GM10847 (cell line): ENCODE data around the gene FOXK2.

ENCODE experiments used
- POLR2A ChIP-seq: IDR thresholded peaks from 2 replicates; pipeline ENCODE4 v1.6.1; 2011; ENCODE audit not compliant: insufficient read length; ENCODE audit errors: extremely low read depth

Gene FOXK2

DNA sequence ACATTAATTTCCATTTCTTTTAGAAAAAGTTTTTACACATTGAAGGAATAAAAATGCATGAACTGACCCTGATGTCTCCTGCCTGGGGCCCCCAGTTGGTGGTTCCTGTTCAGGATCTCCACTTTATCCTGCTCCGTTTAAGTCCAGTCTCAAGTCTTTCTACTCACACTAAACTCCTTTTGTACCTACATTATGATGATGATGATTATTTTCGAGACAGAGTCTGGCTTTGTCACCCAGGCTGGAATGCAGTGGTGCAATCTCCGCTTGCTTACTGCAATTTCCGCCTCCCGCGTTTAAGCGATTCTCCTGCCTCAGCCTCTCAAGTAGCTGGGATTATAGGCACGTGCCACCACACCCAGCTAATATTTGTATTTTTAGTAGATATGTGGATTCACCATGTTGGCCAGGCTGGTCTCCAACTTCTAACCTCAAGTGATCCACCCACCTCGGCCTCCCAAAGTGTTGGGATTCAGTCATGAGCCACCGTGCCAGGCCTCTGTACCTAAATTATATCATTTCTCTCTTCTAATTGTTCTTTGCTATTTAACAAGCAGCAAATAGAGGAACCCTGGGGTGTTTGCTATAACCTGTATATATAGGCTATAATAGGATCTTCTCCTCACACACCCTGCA, 2.2 kb upstream of the FOXK2 start:
- no peak for TF ChIP-seq POLR2A

DNA sequence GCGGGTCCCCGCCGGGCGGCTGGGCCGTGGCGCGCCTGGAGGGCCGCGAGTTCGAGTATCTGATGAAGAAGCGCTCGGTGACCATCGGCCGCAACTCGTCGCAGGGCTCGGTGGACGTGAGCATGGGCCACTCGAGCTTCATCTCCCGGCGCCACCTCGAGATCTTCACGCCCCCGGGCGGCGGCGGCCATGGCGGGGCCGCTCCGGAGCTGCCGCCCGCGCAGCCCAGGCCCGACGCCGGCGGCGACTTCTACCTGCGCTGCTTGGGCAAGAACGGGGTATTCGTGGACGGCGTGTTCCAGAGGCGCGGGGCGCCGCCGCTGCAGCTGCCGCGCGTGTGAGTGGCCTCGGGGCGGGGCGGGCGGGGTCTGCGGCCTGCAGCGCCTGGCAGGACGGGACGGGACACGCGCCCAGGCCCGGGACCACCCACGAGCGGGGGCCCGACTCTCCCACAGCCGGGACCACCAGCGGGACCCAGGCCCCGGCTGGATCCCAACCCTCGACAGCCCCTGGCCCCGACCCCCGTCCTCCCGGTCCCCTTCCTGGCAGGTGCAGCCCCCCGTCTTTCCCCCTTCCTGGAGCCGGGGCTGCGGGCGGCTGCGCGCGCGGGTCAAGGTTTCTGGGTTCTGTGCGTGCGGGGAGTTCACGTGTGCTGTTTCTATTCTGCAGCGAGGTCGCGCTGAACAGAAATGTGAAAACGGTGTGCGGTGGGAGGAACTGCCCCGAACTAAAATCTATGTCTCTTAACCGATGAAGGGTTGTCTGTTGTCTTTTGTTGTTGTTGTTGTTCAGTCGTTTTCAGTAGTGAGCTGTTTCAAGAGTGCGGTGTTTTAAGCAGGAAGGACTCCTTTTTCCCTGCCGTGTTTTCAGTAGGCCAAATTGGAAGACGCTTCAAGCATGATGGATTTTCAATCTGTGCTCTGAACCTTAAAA, 705 bp downstream of the FOXK2 start:
- TF ChIP-seq POLR2A = no peak

DNA sequence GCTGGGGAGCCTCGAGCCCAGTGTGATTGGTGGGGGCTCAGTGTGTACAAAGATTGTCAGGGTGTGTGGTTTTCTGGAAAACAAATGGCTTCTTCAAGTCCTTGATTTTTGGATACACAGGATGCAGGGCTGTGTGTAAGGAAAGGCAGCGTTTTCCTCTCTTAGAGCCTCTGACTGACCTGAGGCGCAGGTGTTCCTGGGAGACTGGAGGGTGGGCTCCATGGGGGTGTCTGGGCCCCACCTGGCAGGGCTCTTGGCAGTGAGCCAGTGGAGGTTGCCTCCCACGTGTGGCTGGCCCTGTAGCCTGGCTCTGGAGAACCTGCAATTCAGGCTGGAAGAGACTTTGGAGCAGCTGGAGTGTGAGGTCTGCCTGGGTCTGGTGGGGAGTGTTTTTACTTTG, 5.0 kb downstream of the FOXK2 start:
- no peak for TF ChIP-seq POLR2A

- TF ChIP-seq POLR2A = no peak
Measured at GRCh38 chr17:82525712-82526111, 6.2 kb downstream of the FOXK2 start.

DNA sequence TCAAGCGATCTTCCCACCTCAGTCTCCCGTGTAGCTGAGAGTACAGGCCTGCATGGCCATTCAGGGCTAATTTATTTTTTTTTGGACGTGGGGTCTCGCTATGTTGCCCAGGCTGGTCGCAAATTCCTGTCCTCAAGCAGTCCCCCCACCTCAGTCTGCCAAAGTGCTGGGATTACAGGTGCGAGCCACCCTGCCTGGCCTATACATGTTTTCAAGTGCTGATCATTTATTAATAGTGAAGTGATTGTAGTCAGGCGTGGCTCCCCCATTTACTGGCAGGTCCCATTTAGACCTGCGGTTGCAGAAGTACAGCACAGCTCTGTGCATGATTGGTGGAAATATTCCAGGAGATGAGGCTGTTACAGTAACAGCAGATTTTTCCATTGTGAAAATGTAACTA, 8.4 kb downstream of the FOXK2 start:
- TF ChIP-seq POLR2A = no peak

- no peak for TF ChIP-seq POLR2A
Measured at GRCh38 chr17:82528484-82529265, 9.1 kb downstream of the FOXK2 start.

DNA sequence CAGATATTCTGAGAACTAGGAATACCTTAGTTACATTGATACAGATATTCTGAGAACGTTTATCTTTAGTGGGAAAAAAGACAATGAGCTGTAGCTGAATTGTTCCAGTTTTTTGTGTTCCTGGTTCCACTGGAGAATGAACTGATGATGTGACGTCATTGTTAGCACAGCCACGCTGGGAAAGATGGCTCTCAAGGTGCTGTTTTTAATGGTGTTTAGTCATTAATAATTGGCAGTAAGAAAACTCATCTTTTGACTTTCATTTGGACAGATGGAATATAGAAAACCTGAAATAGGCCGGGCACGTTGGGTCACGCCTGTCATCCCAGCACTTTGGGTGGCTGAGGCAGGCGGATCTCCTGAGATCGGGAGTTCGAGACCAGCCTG, 10.4 kb downstream of the FOXK2 start:
- no peak for TF ChIP-seq POLR2A

DNA sequence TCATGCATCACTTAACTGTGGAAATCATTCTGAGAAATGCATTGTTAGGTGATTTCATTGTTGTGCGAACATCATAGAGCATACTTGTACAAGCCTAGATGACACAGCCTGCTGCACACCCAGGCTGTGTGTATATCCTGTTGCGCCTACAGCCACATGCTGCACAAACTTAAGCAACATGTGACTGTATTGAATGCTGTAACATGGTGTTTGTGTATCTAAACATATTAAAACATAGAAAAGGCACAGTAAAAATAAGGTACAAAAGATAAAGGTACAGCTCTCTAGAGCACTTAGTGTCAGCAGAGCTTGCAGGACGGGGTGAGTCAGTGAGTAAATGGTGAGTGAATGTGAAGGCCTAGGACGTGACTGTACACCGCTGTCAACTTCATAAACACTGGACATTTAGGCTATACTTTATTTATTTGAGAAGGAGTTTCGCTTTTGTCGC, 11.9 kb downstream of the FOXK2 start:
- TF ChIP-seq POLR2A = no peak

- TF ChIP-seq POLR2A = no peak
Measured at GRCh38 chr17:82534401-82534812, 14.9 kb downstream of the FOXK2 start.

- no peak for TF ChIP-seq POLR2A
Measured at GRCh38 chr17:82536512-82537201, 17.1 kb downstream of the FOXK2 start.

DNA sequence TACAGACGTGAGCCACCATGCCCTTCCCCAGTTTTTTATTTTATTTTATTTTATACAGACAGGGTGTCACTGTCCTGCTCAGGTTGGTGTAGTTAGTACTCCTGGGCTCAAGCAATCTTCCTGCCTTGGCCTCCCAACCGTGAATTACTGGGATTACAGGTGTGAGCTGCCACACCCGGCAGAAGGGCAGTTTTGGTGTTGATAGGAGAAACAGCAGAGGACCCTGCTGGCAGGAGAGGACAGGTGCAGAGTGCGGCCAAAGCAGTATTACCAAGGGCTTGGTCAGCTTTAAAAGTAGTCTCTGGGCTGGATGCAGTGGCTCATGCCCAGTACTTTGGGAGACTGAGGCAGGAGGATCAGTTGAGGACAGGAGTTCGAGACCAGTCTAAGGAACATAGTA, 22.9 kb downstream of the FOXK2 start:
- TF ChIP-seq POLR2A = no peak

GRCh38 chr17:82544431-82545070, 25.0 kb downstream of the FOXK2 start:
- TF ChIP-seq POLR2A = no peak

DNA sequence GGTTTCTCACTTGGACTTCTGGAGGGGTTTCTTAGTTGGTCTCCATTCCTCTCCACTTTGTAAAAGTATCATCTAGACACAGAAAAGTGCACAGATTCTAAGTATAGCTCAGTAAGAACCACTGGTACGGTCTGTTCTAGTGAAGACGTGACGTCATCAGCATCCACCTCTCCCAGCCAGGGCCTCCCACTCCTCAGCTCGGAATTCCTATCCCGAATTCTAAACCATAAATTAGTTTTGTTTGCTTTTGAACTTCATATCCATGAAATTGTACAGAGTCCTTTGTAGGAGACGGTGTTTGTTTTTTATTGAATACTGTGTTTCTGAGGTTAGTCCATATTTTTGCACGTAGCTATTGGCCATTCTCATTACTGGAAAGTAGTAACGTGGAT, 25.5 kb downstream of the FOXK2 start:
- TF ChIP-seq POLR2A = no peak

DNA sequence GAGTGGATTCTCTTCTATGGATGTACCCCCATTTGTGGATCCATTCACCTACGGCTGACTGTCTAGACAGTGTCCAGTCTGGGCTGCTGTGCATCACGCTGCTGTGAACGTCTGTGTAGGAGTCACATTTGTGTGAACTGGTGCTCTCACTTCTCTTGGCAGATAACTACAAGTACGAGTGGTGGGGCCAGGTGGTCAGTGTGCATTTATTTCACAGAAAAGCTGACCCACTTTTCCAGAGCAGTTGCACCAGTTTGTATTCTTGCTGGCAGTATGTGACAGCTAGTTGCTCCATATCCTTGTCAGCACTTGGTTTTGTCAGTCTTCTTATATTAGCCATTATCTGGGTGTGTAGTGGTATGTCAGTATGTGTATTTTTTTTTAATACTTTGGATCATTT, 28.4 kb downstream of the FOXK2 start:
- TF ChIP-seq POLR2A = no peak
